Activated CD4-positive, alpha-beta memory T cell treated with anti-CD3 and anti-CD28 coated beads for 36 hours (primary cell): ENCODE measurements around the gene QRICH1. TPM values are rescaled to one million over a fixed set of nuclear protein-coding genes. Genes with fewer than 3 reads are reported as not detected.

Source experiments
- CTCF ChIA-PET: fragments of 350-600 bp; sonication (Branson Sonifier 250); formaldehyde crosslinking; loops from one replicate; lab custom pipeline; 2021; ENCODE audit warnings: antibody characterized with exemption, inconsistent platforms; lab: Charles Lee
- POLR2A ChIA-PET: fragments of 350-600 bp; sonication (Branson Sonifier 250); formaldehyde crosslinking; loops from one replicate; lab custom pipeline; 2021; ENCODE audit warnings: antibody characterized with exemption; lab: Charles Lee
- DNase-seq: peaks from one replicate; pipeline ENCODE4 v3.0.0-alpha.2; 2020
- H3K27ac Mint-ChIP-seq: one replicate; pipeline ENCODE4 v1.8.0; 2021; ENCODE audit warnings: mixed read lengths
- H3K27me3 Mint-ChIP-seq: one replicate; pipeline ENCODE4 v1.8.0; 2021; ENCODE audit warnings: mixed read lengths
- H3K36me3 Mint-ChIP-seq: one replicate; pipeline ENCODE4 v1.8.0; 2021; ENCODE audit warnings: mixed read lengths
- H3K4me1 Mint-ChIP-seq: one replicate; pipeline ENCODE4 v1.8.0; 2021; ENCODE audit warnings: low read depth, mixed read lengths
- H3K4me3 Mint-ChIP-seq: one replicate; pipeline ENCODE4 v1.8.0; 2021; ENCODE audit warnings: mild to moderate bottlenecking, mixed read lengths
- H3K9me3 Mint-ChIP-seq: one replicate; pipeline ENCODE4 v1.8.0; 2021; ENCODE audit warnings: mixed read lengths
- intact Hi-C: fragments of 100-400 bp; cut with micrococcal nuclease; formaldehyde crosslinking; loops from one replicate; pipeline ENCODE4 v1.15.1; 2023
- total RNA-seq, 2 experiments: library from RNA; stranded (reverse); gene quantifications; one replicate each; pipeline ENCODE4 v1.2.3, GENCODE V29; 2021

Gene QRICH1
- total RNA-seq, result 100 to 1,000 TPM; 124 to 128 TPM

GRCh38 chr3:49093853-49094767, at the start of gene QRICH1:
Gene QRICH1, minus strand, starts transcription at chr3:49094071. Its CDS starts 17,054 bp downstream, at chr3:49077017.
- H3K36me3 Mint-ChIP-seq, result peaks cover 28% of the 10 kb centered on the region
- H3K27me3 Mint-ChIP-seq, result no peaks in the 10 kb centered on the region
- peak; percentile 98 for DNase-seq
- H3K27ac Mint-ChIP-seq, result peak within 1 kb of the TSS; percentile 95
- intact Hi-C loops, result loop anchor here (1.0 to 10.0 kb wide), 12 partner anchors 10 to 377 kb away; partner anchors contain the start of genes IMPDH2, IP6K2, PRKAR2A and QARS1
- ChIA-PET CTCF (interaction anchor here (0.6 to 3.5 kb wide), 27 partner anchors 8 to 658 kb away, joined by 3 to 27 read pairs (median 4); partner anchors contain the start of genes IMPDH2, KLHDC8B, NCKIPSD and NDUFAF3), POLR2A (interaction anchor here (0.5 to 3.5 kb wide), 21 partner anchors 10 to 377 kb away, joined by 3 to 37 read pairs (median 6); partner anchors contain the start of genes ARIH2, DAG1, IMPDH2 and IP6K2)
- peak within 1 kb of the TSS; percentile 90 for H3K4me3 Mint-ChIP-seq
- peaks cover 35% of the 10 kb centered on the region for H3K4me1 Mint-ChIP-seq
- no peaks in the 10 kb centered on the region for H3K9me3 Mint-ChIP-seq

GRCh38 chr3:49140080-49140479, 46.2 kb upstream of the QRICH1 start:
- POLR2A ChIA-PET, result no interaction called here
- CTCF ChIA-PET, result no interaction called here
- no peaks in the 10 kb centered on the region for H3K36me3 Mint-ChIP-seq

GRCh38 chr3:49135499-49135898, 41.6 kb upstream of the QRICH1 start:
- ChIA-PET POLR2A (no interaction called here), CTCF (interaction anchor here (1.9 kb wide), 1 partner anchor 41 kb away, joined by 5 read pairs; the partner anchor contains the start of gene QRICH1)
- no peak overlapping the region for H3K4me3 Mint-ChIP-seq
- no peaks in the 10 kb centered on the region for H3K9me3 Mint-ChIP-seq
- intact Hi-C loops, result no loop called here
- H3K36me3 Mint-ChIP-seq, result no peaks in the 10 kb centered on the region
- no peak for DNase-seq
- H3K27me3 Mint-ChIP-seq, result peaks cover 19% of the 10 kb centered on the region
- H3K4me1 Mint-ChIP-seq, result no peaks in the 10 kb centered on the region
- no peak overlapping the region for H3K27ac Mint-ChIP-seq

More at GRCh38 chr3:49140080-49140479, 46.2 kb upstream of the QRICH1 start:
- Mint-ChIP-seq H3K27me3 (peaks cover 8% of the 10 kb centered on the region), H3K27ac (no peak overlapping the region), H3K4me3 (no peak overlapping the region), H3K9me3 (no peaks in the 10 kb centered on the region), H3K4me1 (no peaks in the 10 kb centered on the region)
- intact Hi-C loops, result no loop called here
- DNase-seq, result no peak

DNA sequence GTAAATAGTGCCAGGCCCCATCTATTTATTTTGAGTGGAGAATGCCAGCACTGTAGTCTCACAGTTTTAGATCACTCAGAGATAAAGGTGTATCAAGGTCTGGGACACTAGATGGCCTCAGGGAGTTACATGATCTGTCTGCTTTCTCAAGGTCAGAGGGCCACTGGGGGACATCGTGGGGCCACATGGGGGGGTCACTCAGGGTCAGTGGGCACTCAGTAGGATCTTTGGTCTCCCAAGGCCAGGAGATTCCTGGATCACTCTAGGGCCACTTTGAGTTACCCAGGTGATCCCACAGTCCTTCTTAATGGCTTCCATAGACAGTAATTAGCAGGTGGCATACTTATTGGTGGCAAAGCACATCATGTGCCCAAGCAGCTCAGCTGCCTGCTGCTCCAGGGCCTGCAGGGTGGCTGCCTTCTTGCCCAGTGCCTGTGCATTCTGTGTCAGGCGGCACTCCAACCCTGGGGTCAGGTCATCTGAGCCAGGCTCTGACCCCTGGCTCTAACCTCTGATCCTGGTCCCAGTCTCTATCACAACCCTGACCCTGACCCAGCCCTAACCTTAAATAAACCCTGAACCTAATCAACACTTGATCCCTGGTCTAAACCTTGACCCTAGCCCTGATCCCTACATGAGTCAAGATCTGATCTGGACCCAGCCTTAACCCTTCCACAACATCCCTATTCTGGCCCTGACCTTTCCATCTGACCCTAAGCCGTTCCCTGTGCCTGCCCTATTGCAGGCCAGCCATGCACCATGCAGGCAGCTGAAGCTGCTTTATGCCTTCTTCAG, 40.8 kb upstream of the QRICH1 start:
- Mint-ChIP-seq H3K36me3 (no peaks in the 10 kb centered on the region), H3K4me3 (no peak overlapping the region), H3K27me3 (peaks cover 19% of the 10 kb centered on the region), H3K9me3 (no peaks in the 10 kb centered on the region), H3K27ac (no peak overlapping the region), H3K4me1 (no peaks in the 10 kb centered on the region)
- ChIA-PET CTCF (no interaction called here), POLR2A (interaction anchor here (0.7 kb wide), 1 partner anchor 84 kb away, joined by 4 read pairs; no protein-coding TSS in a partner anchor)
- intact Hi-C loops, result no loop called here
- no peak for DNase-seq

DNA sequence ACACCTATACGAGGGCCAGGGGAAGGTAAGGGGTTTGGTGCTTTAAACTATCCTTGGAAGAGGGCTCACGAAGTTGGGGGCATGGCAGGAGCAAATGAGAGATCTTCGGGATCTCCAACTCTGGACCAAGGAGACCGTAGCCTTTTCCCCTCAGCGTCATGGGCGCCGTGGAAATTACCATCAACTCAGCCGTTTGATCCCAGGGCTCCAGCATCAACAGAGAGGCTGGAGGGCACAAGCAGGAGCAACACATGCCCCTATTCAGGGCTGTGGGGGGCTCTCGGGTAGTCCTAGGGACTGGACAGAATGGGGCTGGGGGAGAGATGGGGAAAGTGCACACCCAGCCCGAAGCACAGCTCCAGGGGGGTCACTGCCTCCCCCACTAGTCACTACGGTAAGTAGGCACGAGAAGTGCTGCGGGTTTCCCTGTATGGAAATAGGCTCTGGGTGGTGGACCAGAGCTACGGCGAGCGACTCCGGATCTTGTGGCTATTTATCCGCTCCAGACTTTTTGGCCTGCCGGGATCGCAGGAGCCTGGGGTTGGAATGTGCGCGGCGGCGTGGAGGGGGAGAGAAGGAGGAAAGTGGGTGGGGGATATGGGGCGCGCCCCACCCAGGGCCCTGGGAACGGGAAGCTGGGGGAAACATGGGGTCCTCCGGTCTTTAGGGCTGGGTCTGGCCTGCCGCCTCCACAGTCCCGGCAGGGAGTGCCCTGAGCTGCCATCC, 39.5 kb upstream of the QRICH1 start:
- no peak overlapping the region for H3K4me3 Mint-ChIP-seq
- H3K4me1 Mint-ChIP-seq, result no peaks in the 10 kb centered on the region
- ChIA-PET POLR2A (no interaction called here), CTCF (no interaction called here)
- no peaks in the 10 kb centered on the region for H3K9me3 Mint-ChIP-seq
- DNase-seq, result no peak
- peaks cover 19% of the 10 kb centered on the region for H3K27me3 Mint-ChIP-seq
- no peaks in the 10 kb centered on the region for H3K36me3 Mint-ChIP-seq
- intact Hi-C loops, result no loop called here
- H3K27ac Mint-ChIP-seq, result no peak overlapping the region

DNA sequence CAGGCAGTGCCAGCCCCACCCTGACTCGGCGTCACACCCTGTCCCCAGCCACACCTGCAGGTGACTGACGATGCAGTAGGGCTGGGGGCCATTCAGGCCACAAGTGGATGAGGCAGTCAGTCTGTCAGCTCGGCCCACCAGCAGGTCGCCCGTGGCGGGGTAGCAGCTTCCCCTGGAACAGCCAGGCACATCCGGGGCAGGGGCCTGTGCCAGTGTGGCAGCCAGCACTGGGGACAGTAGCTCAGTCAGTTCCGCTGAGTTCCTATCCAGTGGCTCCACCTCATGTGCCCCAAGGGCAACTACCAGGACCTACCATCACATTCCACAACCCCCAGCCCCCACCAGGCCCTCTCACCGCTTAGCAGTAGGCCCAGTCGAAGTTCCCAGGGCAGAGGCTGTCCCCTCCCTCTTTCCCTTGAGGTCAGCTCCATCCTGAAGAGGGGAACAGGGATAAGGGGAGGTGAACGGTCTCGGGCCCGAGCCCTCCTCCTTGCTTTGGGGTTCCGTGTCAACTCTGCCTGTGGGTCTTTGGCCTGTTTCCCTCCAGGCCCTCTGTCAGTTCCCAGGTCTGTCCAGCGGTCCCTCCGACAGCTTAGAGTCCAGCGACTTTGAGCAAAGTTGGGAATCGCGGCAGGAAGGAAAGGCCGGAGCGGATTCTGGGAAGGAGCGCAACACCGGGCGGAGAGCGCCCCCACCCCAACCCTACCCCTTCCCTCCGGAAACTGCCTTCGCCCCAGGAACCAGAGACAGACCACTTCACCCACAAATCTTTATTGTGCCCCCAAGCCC, 38.8 kb upstream of the QRICH1 start, which contains the start of gene LAMB2:
Gene LAMB2, minus strand, starts transcription at position 614 of the 789 bp plus-strand sequence. Its CDS starts 183 bp downstream, at position 431.
- Mint-ChIP-seq H3K9me3 (no peaks in the 10 kb centered on the region), H3K27me3 (peaks cover 17% of the 10 kb centered on the region), H3K4me1 (no peaks in the 10 kb centered on the region), H3K4me3 (no peak within 1 kb of the TSS), H3K36me3 (no peaks in the 10 kb centered on the region), H3K27ac (no peak within 1 kb of the TSS)
- no peak for DNase-seq
- ChIA-PET POLR2A (no interaction called here), CTCF (no interaction called here)
- intact Hi-C loops, result no loop called here

DNA sequence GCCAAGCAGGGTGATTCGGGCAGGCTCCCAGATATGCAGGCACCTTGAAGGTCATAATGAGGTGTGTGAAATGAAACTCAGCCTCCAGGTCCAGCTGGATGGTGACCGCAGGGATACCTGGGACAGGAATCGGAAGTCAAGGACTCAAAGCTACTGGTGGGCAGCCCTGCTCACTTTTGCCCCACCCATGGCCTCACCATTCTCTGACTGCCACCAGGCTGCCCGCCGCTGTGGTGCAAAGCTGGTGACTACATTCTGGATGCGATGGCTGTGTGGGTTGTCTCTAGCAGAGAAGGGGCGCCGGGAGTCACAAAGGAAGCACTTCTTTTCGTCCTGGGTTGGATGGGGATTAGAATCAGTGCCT, 38.2 kb upstream of the QRICH1 start:
- no peaks in the 10 kb centered on the region for H3K9me3 Mint-ChIP-seq
- H3K4me3 Mint-ChIP-seq, result no peak overlapping the region
- ChIA-PET CTCF (no interaction called here), POLR2A (interaction anchor here (0.9 kb wide), 1 partner anchor 30 kb away, joined by 3 read pairs; no protein-coding TSS in a partner anchor)
- H3K27ac Mint-ChIP-seq, result no peak overlapping the region
- intact Hi-C loops, result no loop called here
- peaks cover 15% of the 10 kb centered on the region for H3K27me3 Mint-ChIP-seq
- no peaks in the 10 kb centered on the region for H3K4me1 Mint-ChIP-seq
- no peak for DNase-seq
- no peaks in the 10 kb centered on the region for H3K36me3 Mint-ChIP-seq

GRCh38 chr3:49131576-49131975, 37.7 kb upstream of the QRICH1 start:
- Mint-ChIP-seq H3K4me1 (no peaks in the 10 kb centered on the region), H3K9me3 (no peaks in the 10 kb centered on the region), H3K27me3 (peaks cover 15% of the 10 kb centered on the region), H3K27ac (no peak overlapping the region), H3K36me3 (no peaks in the 10 kb centered on the region), H3K4me3 (no peak overlapping the region)
- no peak for DNase-seq
- CTCF ChIA-PET, result no interaction called here
- intact Hi-C loops, result no loop called here
- POLR2A ChIA-PET, result interaction anchor here (0.9 kb wide), 1 partner anchor 31 kb away, joined by 3 read pairs; no protein-coding TSS in a partner anchor

DNA sequence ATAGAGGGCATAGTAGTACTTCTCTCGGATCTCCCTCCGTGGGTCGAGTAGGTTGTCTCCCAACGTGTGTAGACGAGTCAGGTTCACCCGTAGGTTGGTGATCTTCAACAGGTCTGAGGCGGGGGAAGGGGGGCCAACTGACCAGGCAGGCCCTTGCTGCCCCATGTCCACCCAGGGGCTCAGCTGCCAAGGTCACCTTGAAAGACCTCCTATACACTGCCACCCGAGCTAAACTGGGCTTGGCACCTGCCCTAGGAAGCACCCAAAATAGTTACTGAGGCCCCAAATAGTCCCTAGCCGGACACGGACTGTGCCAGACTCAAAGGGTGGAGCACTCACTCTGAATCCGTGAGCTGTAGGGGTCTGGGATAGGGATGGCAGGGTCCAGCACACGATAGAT, 37.2 kb upstream of the QRICH1 start:
- H3K27me3 Mint-ChIP-seq, result peaks cover 14% of the 10 kb centered on the region
- no peaks in the 10 kb centered on the region for H3K4me1 Mint-ChIP-seq
- no peak for DNase-seq
- no peaks in the 10 kb centered on the region for H3K36me3 Mint-ChIP-seq
- no peak overlapping the region for H3K4me3 Mint-ChIP-seq
- ChIA-PET POLR2A (interaction anchor here (0.9 kb wide), 1 partner anchor 31 kb away, joined by 3 read pairs; no protein-coding TSS in a partner anchor), CTCF (no interaction called here)
- intact Hi-C loops, result no loop called here
- no peak overlapping the region for H3K27ac Mint-ChIP-seq
- H3K9me3 Mint-ChIP-seq, result no peaks in the 10 kb centered on the region

- ChIA-PET POLR2A (no interaction called here), CTCF (interaction anchor here (1.5 kb wide), 1 partner anchor 31 kb away, joined by 3 read pairs; the partner anchor contains the start of gene QRICH1)
- H3K27me3 Mint-ChIP-seq, result no peaks in the 10 kb centered on the region
- no peaks in the 10 kb centered on the region for H3K9me3 Mint-ChIP-seq
- peaks cover 6% of the 10 kb centered on the region for H3K4me1 Mint-ChIP-seq
- DNase-seq, result no peak
- H3K4me3 Mint-ChIP-seq, result no peak overlapping the region
- intact Hi-C loops, result loop anchor here (5.0 kb wide), 1 partner anchor 42 kb away; the partner anchor contains the start of gene CCDC71
- no peaks in the 10 kb centered on the region for H3K36me3 Mint-ChIP-seq
- H3K27ac Mint-ChIP-seq, result no peak overlapping the region
Measured at GRCh38 chr3:49124991-49125670, 31.3 kb upstream of the QRICH1 start.
